A549 (cell line): ENCODE data around the gene ALOX15B.

Experiments used
- BHLHE40 ChIP-seq: IDR thresholded peaks from 2 replicates; pipeline ENCODE4 v1.6.1; 2012; ENCODE audit warnings: low read depth, low read length, inconsistent platforms
- CTCF ChIP-seq: fragments of >200 bp; sonication (Bioruptor Twin); formaldehyde crosslinking; IDR thresholded peaks from 3 replicates; pipeline ENCODE4 v1.5.1; 2016
- EP300 ChIP-seq, 2 experiments: fragments of >200 bp; sonication (Bioruptor Twin); formaldehyde crosslinking; IDR thresholded peaks; 2 replicates in 1 of 2; 3 replicates in 1 of 2; pipeline ENCODE4 v1.6.1; 2016 to 2017
- GATA3 ChIP-seq: IDR thresholded peaks from 2 replicates; pipeline ENCODE4 v1.6.1; 2012; ENCODE audit warnings: borderline replicate concordance
- HDAC2 ChIP-seq: fragments of 200-600 bp; sonication (generic); IDR thresholded peaks from 2 replicates; pipeline ENCODE4 v1.6.1; 2016
- PHF8 ChIP-seq: fragments of 200-600 bp; sonication (generic); IDR thresholded peaks from 2 replicates; pipeline ENCODE4 v1.6.1; 2016; ENCODE audit warnings: low read depth, mild to moderate bottlenecking, antibody characterized with exemption, moderate library complexity, borderline replicate concordance
- POLR2A ChIP-seq: IDR thresholded peaks from 2 replicates; pipeline ENCODE4 v1.6.1; 2012; ENCODE audit warnings: mild to moderate bottlenecking, low read length
- RFX5 ChIP-seq: fragments of 450-650 bp; IDR thresholded peaks from 2 replicates; pipeline ENCODE4 v1.7.1; 2014; ENCODE audit warnings: antibody characterized with exemption, mild to moderate bottlenecking, moderate library complexity
- USF2 ChIP-seq: fragments of 450-650 bp; IDR thresholded peaks from 2 replicates; pipeline ENCODE4 v1.6.1; 2014; ENCODE audit warnings: antibody characterized with exemption

GRCh38 chr17:8067806-8068205, 28.9 kb downstream of the ALOX15B start:
- TF ChIP-seq CTCF: no peak
- no peak for TF ChIP-seq BHLHE40
- TF ChIP-seq EP300 (IDR thresholded peaks at IDR 0.05): no peak
- TF ChIP-seq HDAC2: no peak
- no peak for TF ChIP-seq GATA3
- TF ChIP-seq PHF8: no peak
- TF ChIP-seq USF2: no peak
- no peak for TF ChIP-seq POLR2A
- TF ChIP-seq RFX5: no peak
